K562 (cell line): Measurements from ENCODE around the gene TSHZ1. TPM values are rescaled to one million over a fixed set of nuclear protein-coding genes. Genes with fewer than 3 reads are reported as not detected.

Experiments used
- ATAC-seq: fragments of 200-7000 bp; cut with Tn5 transposase; 3 replicates; pipeline ENCODE4 v1.9.1; 2020; ENCODE audit warnings: moderate library complexity
- BruUV-seq: library from RNA; stranded (reverse); fragments of 400-500 nt; replicated peaks from 2 replicates; lab custom pipeline; 2021; lab: Mats Ljungman, UMichigan
- CTCF ChIA-PET: fragments of 300-600 bp; formaldehyde crosslinking; extraction: SDS; loops from one replicate; lab custom pipeline; 2021; ENCODE audit warnings: low intra/inter-chr PET ratio; lab: Yijun Ruan, JAX
- POLR2A ChIA-PET: fragments of 300-600, 350-650 bp; sonication (Branson Sonifier 250); formaldehyde crosslinking; extraction: SDS; loops from one replicate; lab custom pipeline; 2021; ENCODE audit warnings: antibody characterized with exemption, inconsistent platforms; lab: Yijun Ruan, JAX
- DNase-seq, 4 experiments: peaks; one replicate each; pipeline versions ENCODE4 v3.0.0 to v3.0.0-alpha.2; 2011 to 2018; ENCODE audit warnings: low spot score in 3 of 4, mixed read lengths in 3 of 4; ENCODE audit errors: extremely low read depth in 1 of 4
- FAIRE-seq: peaks from 2 replicates; lab custom pipeline; 2011; peaks lifted over from hg19 to GRCh38; lab: Jason Lieb, UNC
- H2AFZ ChIP-seq: 2 replicates; pipeline ENCODE4 v1.6.0; 2011; ENCODE audit warnings: low read depth, low read length, control low read depth, inconsistent platforms
- H3K27ac ChIP-seq: fragments of 200-600 bp; 3 replicates; pipeline ENCODE4 v1.8.0; 2011; ENCODE audit warnings: low read depth, mild to moderate bottlenecking, control low read depth, inconsistent platforms, low read length, moderate library complexity, mixed read lengths; ENCODE audit errors: extremely low read depth
- H3K27me3 ChIP-seq, 2 experiments: fragments of 300-600 bp in 1 of 2; 2 replicates in 1 of 2; 3 replicates in 1 of 2; pipeline versions ENCODE4 v1.6.0 to v1.8.0; 2011; ENCODE audit warnings: inconsistent platforms in 2 of 2, low read length in 2 of 2, mild to moderate bottlenecking in 1 of 2, mixed read lengths in 1 of 2, moderate library complexity in 1 of 2; ENCODE audit not compliant: control insufficient read depth in 2 of 2, insufficient read depth in 2 of 2
- H3K36me3 ChIP-seq: fragments of 300-600 bp; 3 replicates; pipeline ENCODE4 v1.8.0; 2011; ENCODE audit warnings: mild to moderate bottlenecking, low read length, inconsistent platforms; ENCODE audit not compliant: control insufficient read depth, insufficient read depth
- H3K4me1 ChIP-seq, 2 experiments: fragments of 200-600 bp in 1 of 2; replicated peaks in 1 of 2; 2 replicates in 1 of 2; 3 replicates in 1 of 2; pipeline versions ENCODE4 v1.5.1 to v1.8.0; 2011; ENCODE audit warnings: inconsistent platforms in 2 of 2, low read length in 2 of 2, mild to moderate bottlenecking in 1 of 2, mixed read lengths in 1 of 2, moderate library complexity in 1 of 2; ENCODE audit not compliant: control insufficient read depth in 2 of 2, insufficient read depth in 2 of 2
- H3K4me2 ChIP-seq: 2 replicates; pipeline ENCODE4 v1.6.1; 2011; ENCODE audit warnings: low read length, control low read depth, inconsistent platforms, mixed read lengths; ENCODE audit not compliant: insufficient read depth
- H3K4me3 ChIP-seq: fragments of 200-600 bp; sonication (generic), shearing (Covaris generic); 2 replicates; pipeline ENCODE4 v1.5.1; 2016; ENCODE audit warnings: control low read depth, inconsistent platforms
- H3K79me2 ChIP-seq: fragments of 200-600 bp; 3 replicates; pipeline ENCODE4 v1.8.0; 2011; ENCODE audit warnings: low read length, inconsistent platforms; ENCODE audit not compliant: control insufficient read depth, insufficient read depth
- H3K9ac ChIP-seq, 2 experiments: 2 replicates each; pipeline versions ENCODE4 v1.6.0 to v1.6.1; 2011; ENCODE audit warnings: low read depth in 2 of 2, low read length in 2 of 2, control low read depth in 1 of 2, inconsistent platforms in 1 of 2, mild to moderate bottlenecking in 1 of 2, mixed read lengths in 1 of 2; ENCODE audit not compliant: insufficient read depth in 1 of 2
- H3K9me1 ChIP-seq: one replicate; pipeline ENCODE4 v1.6.0; 2011; ENCODE audit warnings: inconsistent platforms, mild to moderate bottlenecking, low read length, moderate library complexity; ENCODE audit not compliant: control insufficient read depth, insufficient read depth
- H3K9me3 ChIP-seq: replicated peaks from 2 replicates; pipeline ENCODE4 v1.5.1; 2011; ENCODE audit warnings: low read depth, low read length, inconsistent platforms; ENCODE audit not compliant: control insufficient read depth, insufficient read depth
- H4K20me1 ChIP-seq: replicated peaks from 2 replicates; pipeline ENCODE4 v1.6.1; 2011; ENCODE audit warnings: low read length, inconsistent platforms, mixed read lengths; ENCODE audit not compliant: control insufficient read depth, insufficient read depth
- KLF10 ChIP-seq: fragments of 250-450 bp; sonication (Bioruptor Pico); IDR thresholded peaks from 2 replicates; pipeline ENCODE4 v1.6.1; 2021; ENCODE audit warnings: matching md5 sums
- MCM3 ChIP-seq: fragments of 450-650 bp; IDR thresholded peaks from 2 replicates; pipeline ENCODE4 v1.6.1; 2016
- TEAD1 ChIP-seq, 2 experiments: fragments of 450-650 bp in 1 of 2; sonication (generic) in 1 of 2; formaldehyde crosslinking; IDR thresholded peaks; 2 replicates each; pipeline versions ENCODE4 v1.4.0 to v1.8.0; 2020 to 2022; ENCODE audit warnings: mild to moderate bottlenecking in 2 of 2, missing genetic modification reagents in 1 of 2
- ZBTB40 ChIP-seq, 2 experiments: fragments of 450-650 bp in 1 of 2; sonication (generic) in 1 of 2; formaldehyde crosslinking in 1 of 2; IDR thresholded peaks; 2 replicates each; pipeline versions ENCODE4 v1.7.1 to v1.9.0; 2016 to 2022; ENCODE audit warnings: inconsistent platforms in 1 of 2, mild to moderate bottlenecking in 1 of 2, missing genetic modification reagents in 1 of 2
- WGBS: fragments of 100-300 bp; shearing (Covaris generic); methylation state at CpG from one replicate; pipeline ENCODE4 v1.1.6; 2016; ENCODE audit warnings: low coverage, mixed read lengths; ENCODE audit not compliant: insufficient coverage; ENCODE audit errors: missing lambda C conversion rate; 5-methylcytosine and 5-hydroxymethylcytosine counted together
- in situ Hi-C: fragments of 300-500 bp; cut with MboI; formaldehyde crosslinking; loops from 4 replicates; pipeline ENCODE4 v1.15.0; 2018; ENCODE audit warnings: inconsistent platforms, mixed read lengths
- intact Hi-C: fragments of 100-400 bp; cut with micrococcal nuclease; formaldehyde crosslinking; loops from 2 replicates; pipeline ENCODE4 v1.14.2; 2022
- polyA plus RNA-seq, 8 experiments: library from polyadenylated mRNA; depleted of rRNA in 4 of 8; stranded (reverse) in 5 of 8; unstranded in 3 of 8; fragments of >200 nt; fragmentation: Nextera tagmentation in 2 of 8; fragmentation: Illumina TruSeq in 1 of 8; extraction: Ambion mirVana in 2 of 8; extraction: Trizol in 1 of 8; gene quantifications; 2 replicates each; pipeline versions ENCODE4 v1.2.1 to v1.2.3, GENCODE V29; 2011 to 2014; ENCODE audit warnings: inconsistent platforms in 1 of 8, missing spikeins in 1 of 8
- total RNA-seq, 7 experiments: library from RNA; depleted of rRNA in 6 of 7; stranded (reverse); fragments of >200 nt in 6 of 7; fragmentation: Illumina TruSeq in 2 of 7; extraction: Trizol in 2 of 7; gene quantifications; 2 replicates each; pipeline versions ENCODE4 v1.2.1 to v1.2.3, GENCODE V29; 2011 to 2021; ENCODE audit warnings: low replicate concordance in 1 of 7

Gene TSHZ1
- total and polyA plus RNA-seq, 9 of the 15 experiments (the other 6 are each of a cell fraction or from before 2014, with no cell fraction given): 1.1 to 7.2 (median 2.7) TPM

DNA sequence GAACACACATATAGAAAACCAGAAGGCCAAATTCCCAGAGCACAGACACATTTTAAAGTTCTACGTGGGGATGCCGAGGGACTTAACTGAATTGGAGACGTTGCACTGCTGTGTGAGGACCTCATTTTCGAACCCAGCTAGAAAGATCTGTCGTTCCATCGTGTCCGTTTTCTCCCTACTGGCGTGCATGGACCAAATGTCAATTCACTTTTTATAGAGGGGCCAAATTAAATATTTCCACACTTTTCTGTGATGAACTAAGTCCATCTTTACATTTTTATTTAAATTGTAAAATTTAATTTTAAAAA, 692 bp upstream of the TSHZ1 start:
- intact Hi-C loops (no loop called here), in situ Hi-C loops (no loop called here)
- Histone ChIP-seq H3K27ac (peak overlapping the region; percentile 93), H3K79me2 (peaks cover 48% of the 10 kb centered on the region), H3K9me3 (no peaks in the 10 kb centered on the region), H3K27me3 (no peaks in the 10 kb centered on the region), H4K20me1 (no peaks in the 10 kb centered on the region; the same call in 1 of the 2 replicates), H3K36me3 (no peaks in the 10 kb centered on the region), H3K4me1 (peaks cover 13 to 34% of the 10 kb centered on the region in 2 experiments; a peak in 4 of 5 replicates), H3K9me1 (peaks cover 3% of the 10 kb centered on the region), H3K4me3 (peak overlapping the region; percentile 71), H3K4me2 (peak overlapping the region; percentile 82), H2AFZ (peak overlapping the region; percentile 95), H3K9ac (peak overlapping the region; percentile 78 to 95; a peak in 3 of 4 replicates)
- ATAC-seq (no peak), FAIRE-seq (peak; percentile 15), DNase-seq (peak in 1 of 4 experiments; percentile 20)
- POLR2A ChIA-PET: interaction anchor here (1.5 kb wide), 1 partner anchor 14 kb away, joined by 4 read pairs; no protein-coding TSS in a partner anchor
- no TSS peak for BruUV-seq
- TF ChIP-seq ZBTB40 (IDR thresholded peaks at IDR 0.05) (0 out of 2 replicates have a peak, but pooled peaks have one; percentile 20), ZBTB40 (CRISPR knock-in tag; IDR thresholded peaks at IDR 0.05) (no peak), TEAD1 (CRISPR knock-in tag; IDR thresholded peaks at IDR 0.05) (no peak), MCM3 (no peak), KLF10 (CRISPR knock-in tag) (no peak)
- WGBS: 0% methylated on average over 6 of the region's 8 CpGs
- CTCF ChIA-PET: no interaction called here
